Keratinocyte (primary cell): ENCODE results near the gene ATP8A2. TPM values are rescaled to one million over a fixed set of nuclear protein-coding genes. Genes with fewer than 3 reads are reported as not detected.
A peak's percentile ranks its signal among the peaks of the same experiment; 100 is the strongest.

Experiments used
- DNase-seq: peaks from one replicate; pipeline ENCODE4 v3.0.0-alpha.2; 2011; ENCODE audit warnings: low read depth, missing footprints, low spot score
- FAIRE-seq: peaks from 2 replicates; lab custom pipeline; 2011; peaks lifted over from hg19 to GRCh38; lab: Jason Lieb, UNC
- H2AFZ ChIP-seq: 2 replicates; pipeline ENCODE4 v1.6.0; 2012; ENCODE audit warnings: low read length, control low read depth, inconsistent platforms; ENCODE audit not compliant: control insufficient read depth
- H3K27ac ChIP-seq: 2 replicates; pipeline ENCODE4 v1.5.1; 2011; ENCODE audit warnings: low read length; ENCODE audit not compliant: control insufficient read depth, insufficient read depth
- H3K27me3 ChIP-seq: 3 replicates; pipeline ENCODE4 v1.6.0; 2011; ENCODE audit warnings: low read length; ENCODE audit not compliant: control insufficient read depth, insufficient read depth; ENCODE audit errors: extremely low read depth
- H3K36me3 ChIP-seq, 2 experiments: 2 replicates in 1 of 2; 3 replicates in 1 of 2; pipeline ENCODE4 v1.5.1; 2011; ENCODE audit warnings: low read length in 2 of 2, mild to moderate bottlenecking in 1 of 2; ENCODE audit not compliant: control insufficient read depth in 2 of 2, insufficient read depth in 2 of 2; ENCODE audit errors: extremely low read depth in 1 of 2
- H3K4me1 ChIP-seq: 3 replicates; pipeline ENCODE4 v1.5.1; 2011; ENCODE audit warnings: low read length; ENCODE audit not compliant: control insufficient read depth, insufficient read depth; ENCODE audit errors: extremely low read depth
- H3K4me2 ChIP-seq: 3 replicates; pipeline ENCODE4 v1.6.0; 2011; ENCODE audit warnings: low read depth, low read length; ENCODE audit not compliant: control insufficient read depth, insufficient read depth; ENCODE audit errors: extremely low read depth
- H3K4me3 ChIP-seq, 3 experiments: fragments of 200-600 bp in 1 of 3; sonication (generic) in 1 of 3; 2 replicates in 2 of 3; 3 replicates in 1 of 3; pipeline ENCODE4 v1.5.1; 2011 to 2016; ENCODE audit warnings: low read length in 3 of 3, mild to moderate bottlenecking in 3 of 3, control low read depth in 2 of 3, inconsistent platforms in 1 of 3, low read depth in 1 of 3, mixed read lengths in 1 of 3, mixed run types in 1 of 3, moderate library complexity in 1 of 3; ENCODE audit not compliant: control insufficient read depth in 2 of 3, insufficient read depth in 2 of 3; ENCODE audit errors: extremely low read depth in 1 of 3
- H3K79me2 ChIP-seq: 2 replicates; pipeline ENCODE4 v1.6.0; 2012; ENCODE audit warnings: low read length; ENCODE audit not compliant: control insufficient read depth, insufficient read depth
- H3K9ac ChIP-seq: 3 replicates; pipeline ENCODE4 v1.6.0; 2011; ENCODE audit warnings: low read length; ENCODE audit not compliant: control insufficient read depth, insufficient read depth; ENCODE audit errors: extremely low read depth
- H3K9me1 ChIP-seq: 3 replicates; pipeline ENCODE4 v1.6.0; 2011; ENCODE audit warnings: low read length; ENCODE audit not compliant: control insufficient read depth, insufficient read depth; ENCODE audit errors: extremely low read depth
- H3K9me3 ChIP-seq: 2 replicates; pipeline ENCODE4 v1.5.1; 2012; ENCODE audit warnings: low read depth, low read length; ENCODE audit not compliant: control insufficient read depth
- H4K20me1 ChIP-seq: 3 replicates; pipeline ENCODE4 v1.6.0; 2011; ENCODE audit warnings: low read length; ENCODE audit not compliant: control insufficient read depth, insufficient read depth; ENCODE audit errors: extremely low read depth
- CTCF ChIP-seq, 3 experiments: IDR thresholded peaks in 1 of 3; conservative IDR thresholded peaks in 1 of 3; optimal IDR thresholded peaks in 1 of 3; 2 replicates in 2 of 3; 3 replicates in 1 of 3; pipeline versions ENCODE3 to v1.5.1; 2011; ENCODE audit warnings: low read length in 3 of 3, mild to moderate bottlenecking in 3 of 3, moderate library complexity in 2 of 3, control low read depth in 1 of 3, inconsistent platforms in 1 of 3; ENCODE audit not compliant: insufficient read depth in 2 of 3; ENCODE audit errors: extremely low read depth in 1 of 3
- EZH2 ChIP-seq: IDR thresholded peaks from one replicate; pipeline ENCODE4 v1.6.1; 2012; ENCODE audit warnings: inconsistent platforms, mild to moderate bottlenecking, low read length, moderate library complexity
- dilution Hi-C: fragments of 300-500 bp; cut with MboI; formaldehyde crosslinking; loops from one replicate; pipeline ENCODE4 v1.7.0; 2020; ENCODE audit warnings: low sequenced_read_pairs; ENCODE audit not compliant: extremely low pct_ligation_motif_present
- polyA plus RNA-seq, 5 experiments: library from polyadenylated mRNA; depleted of rRNA in 3 of 5; stranded (reverse) in 3 of 5; stranded (forward) in 1 of 5; unstranded in 1 of 5; fragments of >200 nt; gene quantifications; 1 replicate in 1 of 5; 2 replicates in 3 of 5; 3 replicates in 1 of 5; pipeline versions ENCODE4 v1.2.1 to v1.2.3, GENCODE V29; 2011 to 2012; ENCODE audit warnings: missing spikeins in 2 of 5, low read depth in 1 of 5, low replicate concordance in 1 of 5

Gene ATP8A2
- polyA plus RNA-seq, 1 donor (not counting 4 experiments of a cell fraction or from before 2014, with no cell fraction given) = 0.16 TPM

DNA sequence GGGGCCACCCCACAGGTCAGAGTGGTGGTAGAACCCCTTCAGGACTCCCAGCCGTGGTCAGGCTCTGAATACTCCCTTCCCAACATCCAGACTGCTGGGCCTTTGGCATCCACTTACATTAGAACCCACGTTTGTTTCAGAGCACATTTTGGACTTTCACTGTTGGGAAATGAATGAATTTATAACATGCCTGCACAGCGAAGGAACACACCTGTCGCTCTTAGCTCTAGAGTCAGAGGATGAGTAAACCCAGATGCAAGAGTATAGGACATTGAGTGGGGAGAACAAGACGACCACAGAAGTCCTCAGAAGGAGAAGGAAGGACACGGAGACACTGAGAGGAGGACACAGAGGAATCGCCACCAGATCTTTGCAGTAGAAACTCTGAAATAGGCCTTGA lies 649.1 kb downstream of the ATP8A2 start:
- DNase-seq = no peak
- TF ChIP-seq EZH2 = no peak
- no peak for TF ChIP-seq CTCF (optimal IDR thresholded peaks at IDR 0.05 in 1 of 3, IDR thresholded peaks at IDR 0.05 in 1 of 3, conservative IDR thresholded peaks at IDR 0.05 in 1 of 3; ENCODE audit: extremely low read depth in 1 of 3, insufficient read depth in 2 of 3, low read length in 3 of 3)
- H3K4me1 ChIP-seq = peaks cover 26% of the 10 kb centered on the region
- no peak overlapping the region for H3K9ac ChIP-seq
- no peak overlapping the region for H3K4me2 ChIP-seq
- dilution Hi-C loops = no loop called here
- H3K9me3 ChIP-seq = no peaks in the 10 kb centered on the region
- no peaks in the 10 kb centered on the region for H4K20me1 ChIP-seq
- H3K27me3 ChIP-seq = no peaks in the 10 kb centered on the region
- no peaks in the 10 kb centered on the region for H3K36me3 ChIP-seq
- no peak overlapping the region for H2AFZ ChIP-seq
- H3K4me3 ChIP-seq = no peak overlapping the region
- H3K9me1 ChIP-seq = no peaks in the 10 kb centered on the region
- H3K79me2 ChIP-seq = no peaks in the 10 kb centered on the region
- FAIRE-seq = no peak
- no peak overlapping the region for H3K27ac ChIP-seq

GRCh38 chr13:26021516-26021915 lies 649.7 kb downstream of the ATP8A2 start:
- dilution Hi-C loops = no loop called here
- Histone ChIP-seq H3K9me1 (no peaks in the 10 kb centered on the region), H3K4me3 (no peak overlapping the region), H2AFZ (no peak overlapping the region), H3K9me3 (no peaks in the 10 kb centered on the region), H3K4me2 (no peak overlapping the region), H4K20me1 (no peaks in the 10 kb centered on the region), H3K36me3 (no peaks in the 10 kb centered on the region), H3K27me3 (no peaks in the 10 kb centered on the region), H3K79me2 (no peaks in the 10 kb centered on the region), H3K4me1 (peaks cover 26% of the 10 kb centered on the region), H3K9ac (no peak overlapping the region), H3K27ac (no peak overlapping the region)
- no peak for TF ChIP-seq CTCF (optimal IDR thresholded peaks at IDR 0.05 in 1 of 3, IDR thresholded peaks at IDR 0.05 in 1 of 3, conservative IDR thresholded peaks at IDR 0.05 in 1 of 3; ENCODE audit: extremely low read depth in 1 of 3, insufficient read depth in 2 of 3, low read length in 3 of 3)
- TF ChIP-seq EZH2 = no peak
- DNase-seq (no peak), FAIRE-seq (peak; percentile 95)
